GM12878 (cell line): ENCODE results near the gene MMP24. TPM values are rescaled to one million over a fixed set of nuclear protein-coding genes. Genes with fewer than 3 reads are reported as not detected.

Experiments
- CREM ChIP-seq: IDR thresholded peaks from 2 replicates; pipeline ENCODE4 v1.6.1; 2014; ENCODE audit warnings: antibody characterized with exemption, low read depth
- ESRRA ChIP-seq: IDR thresholded peaks from 2 replicates; pipeline ENCODE4 v1.6.1; 2012; ENCODE audit warnings: mild to moderate bottlenecking, low read length, improper control_type of control experiment
- IKZF2 ChIP-seq, 2 experiments: fragments of 450-650 bp; IDR thresholded peaks; 2 replicates each; pipeline ENCODE4 v1.6.1; 2017; ENCODE audit warnings: mild to moderate bottlenecking in 2 of 2, moderate library complexity in 2 of 2
- LARP7 ChIP-seq: fragments of 450-650 bp; IDR thresholded peaks from 2 replicates; pipeline ENCODE4 v1.6.1; 2017; ENCODE audit warnings: mild to moderate bottlenecking
- MTA2 ChIP-seq: fragments of 450-650 bp; IDR thresholded peaks from 2 replicates; pipeline ENCODE4 v1.6.1; 2016; ENCODE audit warnings: low read depth, mild to moderate bottlenecking, moderate library complexity
- NBN ChIP-seq: fragments of 450-650 bp; IDR thresholded peaks from 2 replicates; pipeline ENCODE4 v1.6.1; 2016
- RAD21 ChIP-seq: IDR thresholded peaks from 2 replicates; pipeline ENCODE4 v1.6.1; 2011; ENCODE audit warnings: mild to moderate bottlenecking, low read depth, low read length, moderate library complexity; ENCODE audit not compliant: insufficient read depth
- SMC3 ChIP-seq: IDR thresholded peaks from 2 replicates; pipeline ENCODE4 v1.6.1; 2011; ENCODE audit warnings: low read length, improper control_type of control experiment, borderline replicate concordance
- ZNF384 ChIP-seq: IDR thresholded peaks from 2 replicates; pipeline ENCODE4 v1.6.1; 2012; ENCODE audit warnings: low read depth, mild to moderate bottlenecking, low read length, improper control_type of control experiment, borderline replicate concordance
- polyA plus RNA-seq, 11 experiments: library from polyadenylated mRNA; depleted of rRNA in 4 of 11; unstranded in 6 of 11; stranded (reverse) in 5 of 11; fragments of >200 nt; fragmentation: Nextera tagmentation in 4 of 11; fragmentation: Illumina TruSeq in 1 of 11; extraction: Ambion mirVana in 4 of 11; extraction: Trizol in 1 of 11; gene quantifications; 1 replicate in 1 of 11; 2 replicates in 10 of 11; pipeline versions ENCODE4 v1.2.1 to v1.2.3, GENCODE V29; 2011 to 2016; ENCODE audit warnings: inconsistent platforms in 2 of 11, missing spikeins in 2 of 11, low read depth in 1 of 11
- total RNA-seq, 4 experiments: library from RNA; depleted of rRNA in 3 of 4; stranded (reverse); fragments of >200 nt in 3 of 4; fragmentation: Illumina TruSeq in 1 of 4; extraction: Trizol in 1 of 4; gene quantifications; 2 replicates each; pipeline versions ENCODE4 v1.2.1 to v1.2.3, GENCODE V29; 2013 to 2021
- TF ChIP-seq, protein P1 (sequence below): fragments of 450-650 bp; IDR thresholded peaks from 2 replicates; pipeline ENCODE4 v1.6.1; 2017; ENCODE audit warnings: mild to moderate bottlenecking, moderate library complexity

MMP24 gene
- total and polyA plus RNA-seq, 10 of the 15 experiments (the other 5 are each of a cell fraction or from before 2014, with no cell fraction given) = 0.01 to 0.11 (median 0.04) TPM; not detected in 5

DNA sequence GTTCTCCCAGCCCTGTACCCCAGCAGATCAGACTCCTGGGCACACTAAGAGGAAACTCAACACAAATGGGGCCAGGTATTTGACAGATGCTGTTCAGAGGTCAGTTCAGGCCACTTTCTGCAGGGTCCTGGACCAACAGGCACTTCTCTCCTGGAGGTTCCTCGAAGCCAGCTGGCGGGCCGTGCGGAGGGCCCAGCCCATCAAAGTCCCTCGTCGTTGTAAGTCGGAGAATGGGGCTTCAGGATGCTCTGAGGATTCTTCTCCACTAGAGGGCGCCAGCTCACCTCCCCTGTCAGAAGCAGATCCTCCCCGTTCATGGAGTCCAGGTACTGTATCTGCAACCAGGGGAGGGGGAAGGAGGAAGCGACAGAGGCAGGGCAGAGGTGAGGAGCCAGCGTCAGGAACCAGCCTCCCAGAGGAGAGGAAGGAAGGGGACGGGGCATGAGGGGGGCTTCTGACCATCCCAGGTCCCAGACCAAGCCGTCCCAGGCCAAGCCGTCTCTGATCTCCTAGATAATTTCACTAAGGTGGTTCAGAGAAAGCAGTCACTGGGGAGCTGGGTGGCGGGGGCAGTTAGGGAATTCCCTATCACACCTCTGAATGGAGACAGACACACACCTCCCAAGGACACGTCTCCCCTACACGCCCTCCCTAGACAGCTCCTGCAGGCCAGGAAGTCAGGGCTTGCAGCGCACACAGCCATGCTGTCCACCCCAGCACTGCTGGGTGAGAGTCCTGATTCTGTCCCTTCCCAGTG lies 77.4 kb downstream of the MMP24 start (continued):
- TF ChIP-seq ESRRA (no peak), LARP7 (peak; percentile 13; the same call in 1 of the 2 replicates), ZNF384 (no peak), CREM (0 out of 2 replicates have a peak, but pooled peaks have one; percentile 17), NBN (0 out of 2 replicates have a peak, but pooled peaks have one; percentile 34), IKZF2 (IDR thresholded peaks at IDR 0.05) (peak in 1 of 2 experiments; percentile 28; a peak in 1 of 4 replicates), MTA2 (0 out of 2 replicates have a peak, but pooled peaks have one; percentile 9), RAD21 (peak; percentile 92), SMC3 (peak; percentile 76)
- TF ChIP-seq, protein P1, sequence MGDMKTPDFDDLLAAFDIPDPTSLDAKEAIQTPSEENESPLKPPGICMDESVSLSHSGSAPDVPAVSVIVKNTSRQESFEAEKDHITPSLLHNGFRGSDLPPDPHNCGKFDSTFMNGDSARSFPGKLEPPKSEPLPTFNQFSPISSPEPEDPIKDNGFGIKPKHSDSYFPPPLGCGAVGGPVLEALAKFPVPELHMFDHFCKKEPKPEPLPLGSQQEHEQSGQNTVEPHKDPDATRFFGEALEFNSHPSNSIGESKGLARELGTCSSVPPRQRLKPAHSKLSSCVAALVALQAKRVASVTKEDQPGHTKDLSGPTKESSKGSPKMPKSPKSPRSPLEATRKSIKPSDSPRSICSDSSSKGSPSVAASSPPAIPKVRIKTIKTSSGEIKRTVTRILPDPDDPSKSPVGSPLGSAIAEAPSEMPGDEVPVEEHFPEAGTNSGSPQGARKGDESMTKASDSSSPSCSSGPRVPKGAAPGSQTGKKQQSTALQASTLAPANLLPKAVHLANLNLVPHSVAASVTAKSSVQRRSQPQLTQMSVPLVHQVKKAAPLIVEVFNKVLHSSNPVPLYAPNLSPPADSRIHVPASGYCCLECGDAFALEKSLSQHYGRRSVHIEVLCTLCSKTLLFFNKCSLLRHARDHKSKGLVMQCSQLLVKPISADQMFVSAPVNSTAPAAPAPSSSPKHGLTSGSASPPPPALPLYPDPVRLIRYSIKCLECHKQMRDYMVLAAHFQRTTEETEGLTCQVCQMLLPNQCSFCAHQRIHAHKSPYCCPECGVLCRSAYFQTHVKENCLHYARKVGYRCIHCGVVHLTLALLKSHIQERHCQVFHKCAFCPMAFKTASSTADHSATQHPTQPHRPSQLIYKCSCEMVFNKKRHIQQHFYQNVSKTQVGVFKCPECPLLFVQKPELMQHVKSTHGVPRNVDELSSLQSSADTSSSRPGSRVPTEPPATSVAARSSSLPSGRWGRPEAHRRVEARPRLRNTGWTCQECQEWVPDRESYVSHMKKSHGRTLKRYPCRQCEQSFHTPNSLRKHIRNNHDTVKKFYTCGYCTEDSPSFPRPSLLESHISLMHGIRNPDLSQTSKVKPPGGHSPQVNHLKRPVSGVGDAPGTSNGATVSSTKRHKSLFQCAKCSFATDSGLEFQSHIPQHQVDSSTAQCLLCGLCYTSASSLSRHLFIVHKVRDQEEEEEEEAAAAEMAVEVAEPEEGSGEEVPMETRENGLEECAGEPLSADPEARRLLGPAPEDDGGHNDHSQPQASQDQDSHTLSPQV = peak; percentile 35; the same call in 1 of the 2 replicates
- TF ChIP-seq, all 136 proteins: peak for 11
